Neutrophil (primary cell): ENCODE results near the gene KCNMB3.
"Not testable (repeated sequence)": the region's sequence is repeated elsewhere in the genome, so short reads cannot be mapped to it uniquely, and the experiment has no call there.

Source experiments
- H3K27ac ChIP-seq: fragments of 200-600 bp; sonication (generic); 2 replicates; pipeline ENCODE4 v1.5.1; 2016; ENCODE audit warnings: mild to moderate bottlenecking, moderate library complexity
- H3K27me3 ChIP-seq: fragments of 200-600 bp; sonication (generic); 2 replicates; pipeline ENCODE4 v1.6.0; 2016; ENCODE audit warnings: mild to moderate bottlenecking
- H3K36me3 ChIP-seq: fragments of 200-600 bp; sonication (generic); 2 replicates; pipeline ENCODE4 v1.5.1; 2017
- H3K4me1 ChIP-seq, 2 experiments: fragments of 200-600 bp in 1 of 2; sonication (generic) in 1 of 2; 1 replicate in 1 of 2; 2 replicates in 1 of 2; pipeline versions ENCODE4 v1.5.1 to v1.6.1; 2013 to 2016; ENCODE audit warnings: low read depth in 1 of 2, low read length in 1 of 2, mild to moderate bottlenecking in 1 of 2, moderate library complexity in 1 of 2; ENCODE audit not compliant: control insufficient read depth in 1 of 2, insufficient read depth in 1 of 2
- H3K4me3 ChIP-seq, 2 experiments: fragments of 200-600 bp in 1 of 2; sonication (generic) in 1 of 2; 1 replicate in 1 of 2; 2 replicates in 1 of 2; pipeline ENCODE4 v1.5.1; 2013 to 2016; ENCODE audit warnings: low read depth in 1 of 2, low read length in 1 of 2, mild to moderate bottlenecking in 1 of 2, moderate library complexity in 1 of 2
- H3K9me3 ChIP-seq: fragments of 200-600 bp; sonication (generic); 2 replicates; pipeline ENCODE4 v1.5.1; 2016
- TF ChIP-seq, protein P1 (sequence below): fragments of 200-600 bp; sonication (generic); IDR thresholded peaks from 2 replicates; pipeline ENCODE4 v1.5.1; 2016; ENCODE audit warnings: antibody characterized with exemption

The KCNMB3 gene

DNA sequence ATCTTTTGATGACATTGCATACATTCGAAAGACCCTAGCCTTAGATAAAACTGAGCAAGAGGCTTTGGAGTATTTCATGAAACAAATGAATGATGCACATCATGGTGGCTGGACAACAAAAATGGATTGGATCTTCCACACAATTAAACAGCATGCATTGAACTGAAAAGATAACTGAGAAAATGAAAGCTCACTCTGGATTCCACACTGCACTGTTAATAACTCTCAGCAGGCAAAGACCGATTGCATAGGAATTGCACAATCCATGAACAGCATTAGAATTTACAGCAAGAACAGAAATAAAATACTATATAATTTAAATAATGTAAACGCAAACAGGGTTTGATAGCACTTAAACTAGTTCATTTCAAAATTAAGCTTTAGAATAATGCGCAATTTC is 16.7 kb downstream of the KCNMB3 start:
- Histone ChIP-seq H3K27ac (no peak overlapping the region), H3K9me3 (no peaks in the 10 kb centered on the region), H3K27me3 (no peaks in the 10 kb centered on the region), H3K36me3 (peaks cover 45% of the 10 kb centered on the region), H3K4me3 (no peak overlapping the region), H3K4me1 (peaks cover 0 to 9% of the 10 kb centered on the region in 2 experiments)
- TF ChIP-seq, protein P1, sequence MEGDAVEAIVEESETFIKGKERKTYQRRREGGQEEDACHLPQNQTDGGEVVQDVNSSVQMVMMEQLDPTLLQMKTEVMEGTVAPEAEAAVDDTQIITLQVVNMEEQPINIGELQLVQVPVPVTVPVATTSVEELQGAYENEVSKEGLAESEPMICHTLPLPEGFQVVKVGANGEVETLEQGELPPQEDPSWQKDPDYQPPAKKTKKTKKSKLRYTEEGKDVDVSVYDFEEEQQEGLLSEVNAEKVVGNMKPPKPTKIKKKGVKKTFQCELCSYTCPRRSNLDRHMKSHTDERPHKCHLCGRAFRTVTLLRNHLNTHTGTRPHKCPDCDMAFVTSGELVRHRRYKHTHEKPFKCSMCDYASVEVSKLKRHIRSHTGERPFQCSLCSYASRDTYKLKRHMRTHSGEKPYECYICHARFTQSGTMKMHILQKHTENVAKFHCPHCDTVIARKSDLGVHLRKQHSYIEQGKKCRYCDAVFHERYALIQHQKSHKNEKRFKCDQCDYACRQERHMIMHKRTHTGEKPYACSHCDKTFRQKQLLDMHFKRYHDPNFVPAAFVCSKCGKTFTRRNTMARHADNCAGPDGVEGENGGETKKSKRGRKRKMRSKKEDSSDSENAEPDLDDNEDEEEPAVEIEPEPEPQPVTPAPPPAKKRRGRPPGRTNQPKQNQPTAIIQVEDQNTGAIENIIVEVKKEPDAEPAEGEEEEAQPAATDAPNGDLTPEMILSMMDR, result no peak

DNA sequence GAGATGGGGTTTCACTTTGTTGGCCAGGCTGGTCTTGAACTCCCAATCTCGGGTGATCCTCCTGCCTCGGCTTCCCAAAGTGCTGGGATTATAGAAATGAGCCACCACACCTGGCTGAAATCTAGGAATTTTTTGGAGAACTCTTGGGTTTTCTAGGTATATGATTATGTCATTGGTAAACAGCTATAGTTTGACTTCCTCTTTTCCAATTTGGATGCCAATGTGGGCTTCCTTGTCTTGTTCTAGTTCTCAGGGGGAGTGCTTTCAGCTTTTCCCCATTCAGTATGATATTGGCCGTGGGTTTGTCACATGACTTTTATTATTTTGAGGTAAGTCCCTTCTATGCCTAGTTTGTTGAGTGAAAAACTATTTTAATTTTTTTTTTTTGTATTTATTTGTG is 17.9 kb downstream of the KCNMB3 start:
- Histone ChIP-seq H3K27ac (no peak overlapping the region), H3K9me3 (no peaks in the 10 kb centered on the region), H3K4me3 (no peak overlapping the region), H3K4me1 (peaks cover 0 to 9% of the 10 kb centered on the region in 2 experiments), H3K36me3 (peaks cover 54% of the 10 kb centered on the region), H3K27me3 (no peaks in the 10 kb centered on the region)
- TF ChIP-seq, protein P1, result no peak

DNA sequence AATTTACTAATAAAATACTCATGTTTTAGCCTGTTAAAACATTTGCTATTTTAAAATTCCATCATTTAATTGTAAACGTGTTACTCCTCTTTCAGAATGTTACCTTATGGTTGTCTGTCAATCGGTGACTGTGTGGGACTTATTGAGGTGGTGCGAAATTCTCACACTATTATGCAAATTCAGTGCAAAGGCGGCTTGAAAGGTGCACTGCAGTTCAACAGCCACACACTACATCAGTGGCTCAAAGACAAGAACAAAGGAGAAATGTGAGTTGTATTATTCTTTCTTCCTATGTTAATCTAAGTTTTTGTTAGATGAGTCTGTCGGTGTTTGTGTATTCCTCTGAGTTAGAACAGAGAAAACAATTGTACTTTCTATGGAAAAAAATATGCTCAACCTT is 21.7 kb downstream of the KCNMB3 start:
- Histone ChIP-seq H3K9me3 (no peaks in the 10 kb centered on the region), H3K36me3 (peaks cover 72% of the 10 kb centered on the region), H3K27me3 (no peaks in the 10 kb centered on the region), H3K4me1 (peaks cover 0 to 4% of the 10 kb centered on the region in 2 experiments), H3K4me3 (no peak overlapping the region), H3K27ac (no peak overlapping the region)
- TF ChIP-seq, protein P1, result no peak

DNA sequence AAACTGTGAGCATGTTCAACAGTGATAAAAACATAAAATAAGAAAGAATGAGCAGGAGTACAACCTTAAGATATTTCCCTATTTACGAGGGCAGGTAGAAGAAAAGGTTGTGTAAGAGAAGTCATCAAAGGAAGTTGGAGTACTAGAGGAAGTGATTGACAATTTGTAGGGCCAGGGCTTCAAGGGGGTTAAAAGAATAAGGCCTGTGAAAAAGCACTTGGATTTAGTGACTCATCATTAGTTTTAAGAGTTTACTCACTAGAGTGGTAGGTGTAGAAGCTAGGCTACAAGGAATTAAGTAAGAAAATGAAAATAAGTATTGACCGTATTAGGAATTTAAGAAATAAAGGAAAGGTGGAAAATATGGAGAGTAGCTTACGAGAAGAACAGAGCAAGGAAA is 23.6 kb downstream of the KCNMB3 start:
- Histone ChIP-seq H3K9me3 (no peaks in the 10 kb centered on the region), H3K27me3 (no peaks in the 10 kb centered on the region), H3K36me3 (peaks cover 81% of the 10 kb centered on the region), H3K4me1 (peaks cover 0 to 4% of the 10 kb centered on the region in 2 experiments), H3K4me3 (no peak overlapping the region), H3K27ac (no peak overlapping the region)
- TF ChIP-seq, protein P1, result no peak

DNA sequence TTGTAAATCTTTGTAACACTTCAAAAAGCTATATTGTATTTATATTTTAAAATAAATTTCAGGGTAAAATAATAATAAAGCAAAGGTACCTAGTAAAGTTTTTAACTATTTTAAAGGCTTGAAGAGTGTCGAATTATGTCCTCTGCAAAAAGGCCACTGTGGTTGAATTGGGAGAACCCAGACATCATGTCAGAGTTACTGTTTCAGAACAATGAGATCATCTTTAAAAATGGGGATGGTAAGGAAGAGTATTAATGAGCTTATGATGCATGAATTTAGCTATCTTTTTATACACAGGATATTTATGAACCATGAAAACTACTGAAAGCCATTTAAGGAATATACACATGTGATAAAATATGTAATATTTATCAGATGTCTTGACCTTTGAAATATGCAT is 26.3 kb downstream of the KCNMB3 start:
- no peak overlapping the region for H3K4me3 ChIP-seq
- H3K9me3 ChIP-seq, result no peaks in the 10 kb centered on the region
- no peak overlapping the region for H3K27ac ChIP-seq
- H3K36me3 ChIP-seq, result peaks cover 76% of the 10 kb centered on the region
- no peaks in the 10 kb centered on the region for H3K27me3 ChIP-seq
- TF ChIP-seq, protein P1, result no peak
- peaks cover 0 to 4% of the 10 kb centered on the region in 2 experiments for H3K4me1 ChIP-seq

DNA sequence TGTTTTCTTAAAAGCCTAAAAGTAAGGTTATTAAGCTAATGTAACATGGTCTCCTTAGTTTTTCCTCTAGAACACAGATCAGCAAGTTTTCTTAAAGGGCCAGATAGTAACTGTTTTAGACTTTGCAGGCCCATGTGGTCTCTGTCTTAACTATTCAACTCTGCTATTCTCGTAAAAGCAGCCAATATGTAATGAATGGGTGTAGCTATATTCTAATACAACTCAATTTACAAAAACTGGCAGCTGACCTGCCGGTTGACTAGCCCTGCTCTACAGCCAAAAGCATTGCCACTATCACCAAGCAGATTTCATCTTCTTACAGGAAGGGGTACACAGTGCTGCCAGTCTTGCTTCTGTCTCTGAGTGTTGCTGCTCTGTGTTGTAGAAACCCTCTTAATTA is 27.4 kb downstream of the KCNMB3 start:
- Histone ChIP-seq H3K4me3 (no peak overlapping the region), H3K9me3 (no peaks in the 10 kb centered on the region), H3K27ac (no peak overlapping the region), H3K4me1 (peaks cover 0 to 4% of the 10 kb centered on the region in 2 experiments), H3K27me3 (no peaks in the 10 kb centered on the region), H3K36me3 (peaks cover 78% of the 10 kb centered on the region)
- TF ChIP-seq, protein P1, result no peak

DNA sequence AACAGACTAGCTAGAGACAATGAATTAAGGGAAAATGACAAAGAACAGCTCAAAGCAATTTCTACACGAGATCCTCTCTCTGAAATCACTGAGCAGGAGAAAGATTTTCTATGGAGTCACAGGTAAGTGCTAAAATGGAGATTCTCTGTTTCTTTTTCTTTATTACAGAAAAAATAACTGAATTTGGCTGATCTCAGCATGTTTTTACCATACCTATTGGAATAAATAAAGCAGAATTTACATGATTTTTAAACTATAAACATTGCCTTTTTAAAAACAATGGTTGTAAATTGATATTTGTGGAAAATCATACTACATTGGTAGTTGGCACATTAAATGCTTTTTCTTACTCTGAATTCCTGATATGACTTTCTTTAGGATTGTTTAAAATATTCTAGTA is 32.7 kb downstream of the KCNMB3 start:
- H3K36me3 ChIP-seq, result peaks cover 50% of the 10 kb centered on the region
- H3K9me3 ChIP-seq, H3K27ac ChIP-seq, H3K4me1 ChIP-seq, H3K4me3 ChIP-seq, H3K27me3 ChIP-seq: not testable (repeated sequence)

DNA sequence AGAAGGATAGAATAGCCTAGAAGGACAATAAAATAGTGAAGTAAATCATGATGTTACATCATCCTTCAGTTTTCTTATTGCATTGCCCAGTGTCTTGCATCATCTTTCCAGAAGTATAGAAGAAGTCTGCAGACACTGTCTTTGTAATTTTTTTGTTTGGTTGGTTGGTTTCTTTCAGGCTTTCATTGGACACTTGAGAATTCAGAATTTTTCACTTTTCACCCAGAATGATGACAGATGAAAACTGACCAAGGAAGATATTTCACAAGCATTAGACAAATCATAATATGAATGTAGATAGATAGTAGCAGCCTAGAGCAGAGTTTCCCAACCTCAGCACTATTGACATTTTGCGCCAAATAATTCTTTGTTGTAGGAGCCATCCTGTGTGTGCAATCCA is 35.4 kb downstream of the KCNMB3 start:
- not testable (repeated sequence) for H3K4me1 ChIP-seq, H3K27me3 ChIP-seq, H3K4me3 ChIP-seq, H3K27ac ChIP-seq, H3K9me3 ChIP-seq
- peaks cover 53% of the 10 kb centered on the region for H3K36me3 ChIP-seq
